ENCODE results near the gene FBXL15.

- no peak for TF ChIP-seq CTCF (IDR thresholded peaks at IDR 0.05; ENCODE audit: low read depth, low read length)
- no peak for TF ChIP-seq POLR2A (IDR thresholded peaks at IDR 0.05; ENCODE audit: extremely low read depth, insufficient read length)
These were observed 13.9 kb downstream of the FBXL15 start for GRCh38 chr10:102434394-102435132.

All from NB4 (cell line).